Brain microvascular endothelial cell (primary cell): Measurements from ENCODE around the gene OTUB2.

Experiments used
- DNase-seq: peaks from one replicate; pipeline ENCODE4 v3.0.0-alpha.2; 2020
- H3K27ac ChIP-seq: fragments of 250-450 bp; sonication (Bioruptor Pico); 2 replicates; pipeline ENCODE4 v1.5.1; 2020; ENCODE audit warnings: mild to moderate bottlenecking, moderate library complexity
- H3K27me3 ChIP-seq: fragments of 250-450 bp; sonication (Bioruptor Pico); replicated peaks from 2 replicates; pipeline ENCODE4 v1.5.1; 2020; ENCODE audit warnings: mild to moderate bottlenecking
- H3K36me3 ChIP-seq: fragments of 250-450 bp; sonication (Bioruptor Pico); replicated peaks from 2 replicates; pipeline ENCODE4 v1.5.1; 2020; ENCODE audit warnings: mild to moderate bottlenecking
- H3K4me3 ChIP-seq: 2 replicates; pipeline ENCODE4 v1.5.1; 2011; ENCODE audit warnings: low read depth, mild to moderate bottlenecking, control low read depth, low read length, moderate library complexity
- CTCF ChIP-seq: IDR thresholded peaks from 2 replicates; pipeline ENCODE4 v1.5.1; 2011; ENCODE audit warnings: low read depth, mild to moderate bottlenecking, moderate library complexity, low read length, control low read depth, inconsistent platforms; ENCODE audit errors: missing control alignments
- in situ Hi-C: cut with HindIII; loops from 2 replicates; pipeline ENCODE4 v1.10.0; 2017; ENCODE audit warnings: low sequenced_read_pairs, low pct_ligation_motif_present

OTUB2 gene

GRCh38 chr14:94022532-94023411, 3.4 kb upstream of the OTUB2 start:
- TF ChIP-seq CTCF: no peak
- Histone ChIP-seq H3K27me3 (no peaks in the 10 kb centered on the region), H3K4me3 (no peak overlapping the region), H3K36me3 (no peaks in the 10 kb centered on the region), H3K27ac (no peak overlapping the region)
- DNase-seq: no peak
- in situ Hi-C loops: no loop called here

- Histone ChIP-seq H3K36me3 (no peaks in the 10 kb centered on the region), H3K27me3 (no peaks in the 10 kb centered on the region), H3K4me3 (no peak overlapping the region), H3K27ac (no peak overlapping the region)
- no peak for TF ChIP-seq CTCF
- no peak for DNase-seq
- in situ Hi-C loops: no loop called here
These were observed 1.6 kb upstream of the OTUB2 start for GRCh38 chr14:94024549-94024948.

GRCh38 chr14:94025720-94026119, 420 bp upstream of the OTUB2 start:
- Histone ChIP-seq H3K27me3 (no peaks in the 10 kb centered on the region), H3K4me3 (peak overlapping the region; percentile 32), H3K36me3 (no peaks in the 10 kb centered on the region), H3K27ac (no peak overlapping the region)
- DNase-seq: no peak
- in situ Hi-C loops: no loop called here
- no peak for TF ChIP-seq CTCF

GRCh38 chr14:94026889-94027469, 839 bp downstream of the OTUB2 start:
- DNase-seq: no peak
- no peak overlapping the region for H3K27ac ChIP-seq
- peak overlapping the region; percentile 58 for H3K4me3 ChIP-seq
- H3K27me3 ChIP-seq: no peaks in the 10 kb centered on the region
- in situ Hi-C loops: no loop called here
- H3K36me3 ChIP-seq: no peaks in the 10 kb centered on the region
- TF ChIP-seq CTCF: no peak

- no peak overlapping the region for H3K4me3 ChIP-seq
- no peaks in the 10 kb centered on the region for H3K36me3 ChIP-seq
- no peak overlapping the region for H3K27ac ChIP-seq
- H3K27me3 ChIP-seq: no peaks in the 10 kb centered on the region
- no peak for DNase-seq
- TF ChIP-seq CTCF: no peak
- in situ Hi-C loops: no loop called here
These were observed 1.7 kb downstream of the OTUB2 start for GRCh38 chr14:94027566-94028449.
